Measurements from ENCODE around the gene TSPAN4. TPM values are rescaled to one million over a fixed set of nuclear protein-coding genes. Genes with fewer than 3 reads are reported as not detected.

Gene TSPAN4
- total RNA-seq, 2 experiments from 2014 or later: 1.6 to 2.0 TPM

DNA sequence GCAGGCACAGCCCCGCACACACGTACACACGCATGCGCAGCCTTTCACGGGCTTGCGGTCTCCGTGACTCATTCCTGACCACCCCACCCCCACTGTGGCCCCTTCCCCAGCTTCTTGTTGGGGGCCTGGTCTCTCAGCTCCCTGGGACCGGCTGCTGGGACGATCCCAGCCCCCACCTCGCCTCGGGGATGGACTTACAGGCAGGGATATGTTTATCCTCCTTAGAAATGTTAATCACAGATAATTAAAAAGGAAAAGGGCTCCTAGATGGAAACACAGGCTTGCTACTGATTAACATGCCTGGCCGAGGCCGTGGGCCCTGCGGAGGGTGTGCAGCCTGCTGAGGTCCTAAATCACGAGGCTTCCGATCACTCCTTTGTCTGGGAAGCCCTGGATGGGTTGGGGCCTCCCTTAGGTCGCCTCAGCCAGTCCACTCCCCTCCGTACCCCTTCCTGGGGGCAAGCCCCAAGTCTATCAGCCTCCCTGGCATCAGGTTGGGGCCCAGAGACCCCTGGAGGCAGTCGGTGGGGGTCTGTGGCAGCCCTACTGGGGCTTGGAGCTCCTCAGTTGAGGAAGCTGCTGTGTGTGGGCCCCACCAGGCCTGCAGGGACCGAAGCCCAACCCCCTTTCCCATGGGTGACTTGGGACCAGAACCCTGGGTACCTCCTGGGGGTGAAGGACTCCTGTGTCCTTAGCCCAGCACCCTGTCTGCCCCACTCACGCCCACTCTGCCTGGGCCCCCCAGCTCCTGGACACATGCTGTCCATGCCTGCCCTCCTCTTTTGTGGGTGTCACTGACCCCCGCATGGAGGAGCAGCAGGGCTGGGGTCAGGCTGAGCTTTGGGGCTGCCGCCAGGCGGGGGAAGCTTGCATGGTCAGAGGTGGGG is 20.6 kb downstream of the TSPAN4 start:
- ATAC-seq (ENCODE audit: poor library complexity): no peak
- Histone ChIP-seq H3K27me3 (ENCODE audit: control insufficient read depth in 1 of 2, insufficient read depth in 2 of 2, low read length in 2 of 2) (no peaks in the 10 kb centered on the region), H3K9me3 (ENCODE audit: control insufficient read depth in 1 of 2, insufficient read depth in 1 of 2, low read length in 2 of 2) (peaks cover 0 to 10% of the 10 kb centered on the region in 2 experiments), H3K27ac (ENCODE audit: low read depth in 1 of 2, low read length in 2 of 2) (no peak overlapping the region), H3K36me3 (ENCODE audit: insufficient read depth, low read length) (no peaks in the 10 kb centered on the region), H3K4me3 (ENCODE audit: low read length) (no peak overlapping the region), H3K4me1 (ENCODE audit: insufficient read depth, low read length) (no peaks in the 10 kb centered on the region)
- Mint-ChIP-seq H3K9me3 (no peaks in the 10 kb centered on the region), H3K4me1 (ENCODE audit: low read depth) (no peaks in the 10 kb centered on the region), H3K36me3 (ENCODE audit: low read depth) (no peaks in the 10 kb centered on the region), H3K4me3 (no peak overlapping the region), H3K27me3 (no peaks in the 10 kb centered on the region), H3K27ac (no peak overlapping the region)
- ChIA-PET POLR2A (no interaction called here), CTCF (no interaction called here)
- TF ChIP-seq, protein P1, sequence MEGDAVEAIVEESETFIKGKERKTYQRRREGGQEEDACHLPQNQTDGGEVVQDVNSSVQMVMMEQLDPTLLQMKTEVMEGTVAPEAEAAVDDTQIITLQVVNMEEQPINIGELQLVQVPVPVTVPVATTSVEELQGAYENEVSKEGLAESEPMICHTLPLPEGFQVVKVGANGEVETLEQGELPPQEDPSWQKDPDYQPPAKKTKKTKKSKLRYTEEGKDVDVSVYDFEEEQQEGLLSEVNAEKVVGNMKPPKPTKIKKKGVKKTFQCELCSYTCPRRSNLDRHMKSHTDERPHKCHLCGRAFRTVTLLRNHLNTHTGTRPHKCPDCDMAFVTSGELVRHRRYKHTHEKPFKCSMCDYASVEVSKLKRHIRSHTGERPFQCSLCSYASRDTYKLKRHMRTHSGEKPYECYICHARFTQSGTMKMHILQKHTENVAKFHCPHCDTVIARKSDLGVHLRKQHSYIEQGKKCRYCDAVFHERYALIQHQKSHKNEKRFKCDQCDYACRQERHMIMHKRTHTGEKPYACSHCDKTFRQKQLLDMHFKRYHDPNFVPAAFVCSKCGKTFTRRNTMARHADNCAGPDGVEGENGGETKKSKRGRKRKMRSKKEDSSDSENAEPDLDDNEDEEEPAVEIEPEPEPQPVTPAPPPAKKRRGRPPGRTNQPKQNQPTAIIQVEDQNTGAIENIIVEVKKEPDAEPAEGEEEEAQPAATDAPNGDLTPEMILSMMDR (IDR thresholded peaks at IDR 0.05): no peak
- no peak for DNase-seq
- intact Hi-C loops (cut with DNase I, micrococcal nuclease): no loop called here

DNA sequence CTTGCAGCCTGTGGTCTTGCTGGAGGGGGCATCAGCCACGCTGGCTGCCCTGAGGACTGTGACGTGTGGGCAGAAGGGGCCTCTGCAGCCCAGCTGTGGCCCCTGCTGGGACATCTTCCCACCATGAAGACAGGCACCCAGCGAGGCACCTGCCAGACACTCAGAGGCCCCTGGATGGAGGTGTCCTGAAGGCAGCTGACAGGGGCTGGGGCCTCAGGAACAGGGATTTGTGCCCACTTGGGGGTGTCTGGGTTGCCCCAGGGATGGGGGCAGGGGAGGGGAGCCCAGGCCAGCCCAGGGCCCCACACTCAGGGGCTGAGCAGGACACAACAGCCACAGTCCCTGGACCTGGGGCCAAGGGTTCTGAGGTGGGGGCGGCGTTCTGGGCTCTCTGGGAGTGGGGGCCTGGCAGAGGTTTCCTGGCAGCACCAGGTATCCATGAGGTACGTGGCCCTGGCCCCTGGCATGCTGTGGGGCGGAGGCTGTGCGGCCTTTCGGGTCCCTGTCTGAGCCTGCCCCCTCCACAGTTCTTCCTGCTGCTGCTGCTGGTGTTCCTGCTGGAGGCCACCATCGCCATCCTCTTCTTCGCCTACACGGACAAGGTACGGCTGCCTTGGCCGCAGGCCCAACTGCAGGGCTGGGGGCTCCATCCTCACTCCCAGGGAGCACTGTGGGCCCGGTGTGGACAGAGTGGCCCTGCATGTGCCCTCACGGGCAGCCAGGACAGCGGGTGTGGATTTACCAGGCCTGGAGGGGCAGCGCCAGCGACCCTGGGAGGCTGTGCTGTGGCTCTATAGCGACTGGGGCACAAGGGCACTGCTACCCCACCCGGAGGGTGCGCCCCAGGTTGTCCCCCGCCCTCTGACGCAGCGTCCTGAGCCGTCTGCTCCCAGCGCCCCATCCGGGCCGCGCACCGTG is 21.5 kb downstream of the TSPAN4 start:
- no peak overlapping the region for H3K27ac Mint-ChIP-seq

DNA sequence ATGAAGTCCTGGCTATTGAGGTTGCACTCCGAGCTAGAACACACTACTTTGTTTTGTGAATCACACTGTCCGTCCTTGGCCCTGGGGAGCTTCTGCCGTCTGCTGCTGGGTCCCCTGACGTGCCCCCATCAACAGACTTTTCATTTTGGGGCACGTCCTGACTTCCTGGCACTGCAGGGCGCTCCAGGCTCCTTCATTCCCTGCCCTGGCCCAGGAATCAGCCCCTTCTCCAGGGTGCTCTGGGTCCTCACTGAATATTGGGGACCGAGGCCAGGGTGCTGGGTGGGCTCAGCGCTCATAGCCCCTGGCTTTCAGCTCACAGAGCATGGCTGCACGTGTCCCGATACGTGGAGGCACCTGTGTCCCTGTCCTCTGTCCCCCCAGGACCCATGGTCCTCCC is 22.2 kb downstream of the TSPAN4 start:
- peaks cover 4% of the 10 kb centered on the region for H3K36me3 ChIP-seq (ENCODE audit: insufficient read depth, low read length)
- H3K4me1 Mint-ChIP-seq (ENCODE audit: low read depth): no peaks in the 10 kb centered on the region
- POLR2A ChIA-PET: no interaction called here
- H3K27ac ChIP-seq (ENCODE audit: low read depth in 1 of 2, low read length in 2 of 2): no peak overlapping the region
- peaks cover 0 to 7% of the 10 kb centered on the region in 2 experiments for H3K9me3 ChIP-seq (ENCODE audit: control insufficient read depth in 1 of 2, insufficient read depth in 1 of 2, low read length in 2 of 2)
- TF ChIP-seq, protein P1 (IDR thresholded peaks at IDR 0.05): no peak
- H3K4me3 ChIP-seq (ENCODE audit: low read length): no peak overlapping the region
- no peaks in the 10 kb centered on the region for H3K27me3 Mint-ChIP-seq
- H3K27me3 ChIP-seq (ENCODE audit: control insufficient read depth in 1 of 2, insufficient read depth in 2 of 2, low read length in 2 of 2): no peaks in the 10 kb centered on the region
- no peak for DNase-seq
- CTCF ChIA-PET: no interaction called here
- H3K4me1 ChIP-seq (ENCODE audit: insufficient read depth, low read length): no peaks in the 10 kb centered on the region
- no peaks in the 10 kb centered on the region for H3K9me3 Mint-ChIP-seq
- H3K27ac Mint-ChIP-seq: no peak overlapping the region
- H3K36me3 Mint-ChIP-seq (ENCODE audit: low read depth): no peaks in the 10 kb centered on the region
- ATAC-seq (ENCODE audit: poor library complexity): no peak
- no peak overlapping the region for H3K4me3 Mint-ChIP-seq
- intact Hi-C loops (cut with DNase I, micrococcal nuclease): no loop called here

More for the DNA sequence above, 21.5 kb downstream of the TSPAN4 start:
- Histone ChIP-seq H3K4me1 (ENCODE audit: insufficient read depth, low read length) (no peaks in the 10 kb centered on the region), H3K36me3 (ENCODE audit: insufficient read depth, low read length) (peaks cover 3% of the 10 kb centered on the region), H3K4me3 (ENCODE audit: low read length) (no peak overlapping the region), H3K27me3 (ENCODE audit: control insufficient read depth in 1 of 2, insufficient read depth in 2 of 2, low read length in 2 of 2) (no peaks in the 10 kb centered on the region), H3K9me3 (ENCODE audit: control insufficient read depth in 1 of 2, insufficient read depth in 1 of 2, low read length in 2 of 2) (peaks cover 0 to 10% of the 10 kb centered on the region in 2 experiments), H3K27ac (ENCODE audit: low read depth in 1 of 2, low read length in 2 of 2) (no peak overlapping the region)
- ATAC-seq (ENCODE audit: poor library complexity) (no peak), DNase-seq (no peak)
- H3K4me3 Mint-ChIP-seq: no peak overlapping the region
- H3K9me3 Mint-ChIP-seq: no peaks in the 10 kb centered on the region
- ChIA-PET POLR2A (no interaction called here), CTCF (no interaction called here)
- no peaks in the 10 kb centered on the region for H3K27me3 Mint-ChIP-seq
- intact Hi-C loops (cut with DNase I, micrococcal nuclease): no loop called here
- no peaks in the 10 kb centered on the region for H3K36me3 Mint-ChIP-seq (ENCODE audit: low read depth)
- TF ChIP-seq, protein P1 (IDR thresholded peaks at IDR 0.05): no peak
- H3K4me1 Mint-ChIP-seq (ENCODE audit: low read depth): no peaks in the 10 kb centered on the region

Data from CD4-positive, alpha-beta T cell (primary cell).